HepG2 (cell line): Measurements from ENCODE around the gene NMNAT1. TPM values are rescaled to one million over a fixed set of nuclear protein-coding genes. Genes with fewer than 3 reads are reported as not detected.

ENCODE experiments used
- BORCS8-MEF2B ChIP-seq: sonication (generic); formaldehyde crosslinking; IDR thresholded peaks from 2 replicates; pipeline ENCODE4 v1.8.0; 2022; ENCODE audit warnings: mild to moderate bottlenecking, missing genetic modification reagents
- JDP2 ChIP-seq: sonication (generic); formaldehyde crosslinking; IDR thresholded peaks from 2 replicates; pipeline ENCODE4 v1.8.1; 2022; ENCODE audit warnings: missing genetic modification reagents, borderline replicate concordance
- KLF15 ChIP-seq: sonication (generic); formaldehyde crosslinking; IDR thresholded peaks from 2 replicates; pipeline ENCODE4 v1.8.1; 2023; ENCODE audit warnings: borderline replicate concordance, mild to moderate bottlenecking, inconsistent platforms, missing genetic modification reagents, mixed read lengths
- NR2F6 ChIP-seq, 2 experiments: IDR thresholded peaks; 2 replicates each; pipeline ENCODE4 v1.6.1; 2016; ENCODE audit warnings: antibody characterized with exemption in 1 of 2, mild to moderate bottlenecking in 1 of 2
- SALL1 ChIP-seq: sonication (generic); formaldehyde crosslinking; IDR thresholded peaks from 2 replicates; pipeline ENCODE4 v1.8.0; 2022; ENCODE audit warnings: mild to moderate bottlenecking, missing genetic modification reagents
- SMARCC2 ChIP-seq: fragments of 450-650 bp; IDR thresholded peaks from 2 replicates; pipeline ENCODE4 v1.6.1; 2017; ENCODE audit warnings: antibody characterized with exemption, mild to moderate bottlenecking
- SP5 ChIP-seq: IDR thresholded peaks from 2 replicates; pipeline ENCODE4 v1.6.1; 2016; ENCODE audit warnings: low read depth, borderline replicate concordance
- TCF12 ChIP-seq, 2 experiments: fragments of 450-650 bp in 1 of 2; sonication (generic) in 1 of 2; formaldehyde crosslinking in 1 of 2; IDR thresholded peaks; 2 replicates each; pipeline versions ENCODE4 v1.6.1 to v1.8.0; 2017 to 2022; ENCODE audit warnings: antibody characterized with exemption in 1 of 2, mild to moderate bottlenecking in 1 of 2, missing genetic modification reagents in 1 of 2, moderate library complexity in 1 of 2
- ZFP37 ChIP-seq: sonication (generic); formaldehyde crosslinking; IDR thresholded peaks from 2 replicates; pipeline ENCODE4 v1.4.0; 2020; ENCODE audit warnings: missing genetic modification reagents, borderline replicate concordance
- ZKSCAN8 ChIP-seq: IDR thresholded peaks from 2 replicates; pipeline ENCODE4 v1.6.1; 2016; ENCODE audit warnings: borderline replicate concordance, missing genetic modification reagents, missing compliant biosample characterization
- ZNF337 ChIP-seq: sonication (generic); formaldehyde crosslinking; IDR thresholded peaks from 2 replicates; pipeline ENCODE4 v1.5.1; 2020; ENCODE audit warnings: missing genetic modification reagents, low read depth, mild to moderate bottlenecking, borderline replicate concordance
- ZNF552 ChIP-seq: sonication (generic); formaldehyde crosslinking; IDR thresholded peaks from 2 replicates; pipeline ENCODE4 v1.9.0; 2022; ENCODE audit warnings: missing genetic modification reagents, mild to moderate bottlenecking, borderline replicate concordance
- polyA plus RNA-seq, 8 experiments: library from polyadenylated mRNA; depleted of rRNA in 3 of 8; stranded (reverse) in 7 of 8; unstranded in 1 of 8; fragments of >200 nt; fragmentation: Illumina TruSeq in 4 of 8; extraction: Trizol in 4 of 8; gene quantifications; 2 replicates each; pipeline versions ENCODE4 v1.2.1 to v1.2.3, GENCODE V29; 2011 to 2016; ENCODE audit warnings: low read depth in 4 of 8, missing spikeins in 1 of 8, mixed read lengths in 1 of 8; ENCODE audit not compliant: insufficient read depth in 1 of 8
- total RNA-seq, 5 experiments: library from RNA; depleted of rRNA; stranded (reverse); fragments of >200 nt; fragmentation: Illumina TruSeq; extraction: Trizol; gene quantifications; 2 replicates each; pipeline ENCODE4 v1.2.3, GENCODE V29; 2016; ENCODE audit warnings: low read depth in 1 of 5
- TF ChIP-seq, protein P1 (sequence below): sonication (generic); formaldehyde crosslinking; IDR thresholded peaks from 2 replicates; pipeline ENCODE4 v1.5.0; 2020; ENCODE audit warnings: mild to moderate bottlenecking, missing genetic modification reagents
- TF ChIP-seq, protein P2 (sequence below): sonication (generic); formaldehyde crosslinking; IDR thresholded peaks from 2 replicates; pipeline ENCODE4 v1.8.1; 2023; ENCODE audit warnings: missing genetic modification reagents, inconsistent platforms, borderline replicate concordance
- TF ChIP-seq, protein P3 (sequence below): sonication (generic); formaldehyde crosslinking; IDR thresholded peaks from 2 replicates; pipeline ENCODE4 v1.9.0; 2021; ENCODE audit warnings: missing genetic modification reagents, mild to moderate bottlenecking, borderline replicate concordance
- TF ChIP-seq, protein P4 (sequence below): sonication (generic); formaldehyde crosslinking; IDR thresholded peaks from 2 replicates; pipeline ENCODE4 v1.5.1; 2020; ENCODE audit warnings: mild to moderate bottlenecking, moderate library complexity, missing genetic modification reagents
- TF ChIP-seq, protein P5 (sequence below): sonication (generic); formaldehyde crosslinking; IDR thresholded peaks from 2 replicates; pipeline ENCODE4 v1.4.0; 2020; ENCODE audit warnings: missing genetic modification reagents

NMNAT1 gene
- total and polyA plus RNA-seq, 2 of the 13 experiments (the other 11 are each of a cell fraction or from before 2014, with no cell fraction given) = 5.6 to 12.2 TPM

DNA sequence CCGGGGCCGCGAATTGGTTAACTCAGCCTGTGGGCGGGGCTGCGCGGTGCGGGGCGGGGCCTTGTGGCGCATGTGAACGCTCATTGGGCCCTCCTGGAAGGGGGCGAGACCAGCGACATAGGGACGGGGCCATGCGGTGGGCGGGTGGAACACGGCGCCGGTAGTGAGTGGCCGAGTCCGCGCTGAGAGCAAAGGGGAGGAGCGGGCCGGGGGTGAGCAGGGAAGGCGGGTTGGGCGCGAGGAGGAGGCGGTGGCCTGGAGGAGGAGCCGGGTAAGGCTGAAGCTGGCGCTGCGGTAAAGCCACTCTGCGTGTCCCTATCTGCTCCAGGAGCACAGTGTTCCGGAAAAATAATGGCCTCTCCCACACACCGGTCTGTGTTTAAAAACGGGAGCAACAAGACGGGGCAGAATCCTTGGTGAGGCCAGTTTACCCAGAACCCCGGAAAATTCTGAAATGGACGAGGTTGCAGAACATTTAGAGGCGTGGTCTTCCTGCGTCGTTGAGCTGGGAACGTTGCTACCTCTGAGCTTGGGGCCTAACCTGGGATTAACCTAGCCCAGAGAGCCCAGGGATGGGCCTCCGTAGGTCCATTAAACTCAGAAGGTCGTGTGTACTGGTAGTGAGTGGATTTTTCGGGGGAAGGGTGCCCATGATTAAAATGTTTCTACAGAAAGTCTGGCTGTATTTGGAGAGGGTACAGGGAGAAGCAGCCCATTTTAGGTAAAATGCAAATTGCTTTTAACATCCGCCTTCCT, 32.7 kb upstream of the NMNAT1 start (continued):
- TF ChIP-seq, protein P1, sequence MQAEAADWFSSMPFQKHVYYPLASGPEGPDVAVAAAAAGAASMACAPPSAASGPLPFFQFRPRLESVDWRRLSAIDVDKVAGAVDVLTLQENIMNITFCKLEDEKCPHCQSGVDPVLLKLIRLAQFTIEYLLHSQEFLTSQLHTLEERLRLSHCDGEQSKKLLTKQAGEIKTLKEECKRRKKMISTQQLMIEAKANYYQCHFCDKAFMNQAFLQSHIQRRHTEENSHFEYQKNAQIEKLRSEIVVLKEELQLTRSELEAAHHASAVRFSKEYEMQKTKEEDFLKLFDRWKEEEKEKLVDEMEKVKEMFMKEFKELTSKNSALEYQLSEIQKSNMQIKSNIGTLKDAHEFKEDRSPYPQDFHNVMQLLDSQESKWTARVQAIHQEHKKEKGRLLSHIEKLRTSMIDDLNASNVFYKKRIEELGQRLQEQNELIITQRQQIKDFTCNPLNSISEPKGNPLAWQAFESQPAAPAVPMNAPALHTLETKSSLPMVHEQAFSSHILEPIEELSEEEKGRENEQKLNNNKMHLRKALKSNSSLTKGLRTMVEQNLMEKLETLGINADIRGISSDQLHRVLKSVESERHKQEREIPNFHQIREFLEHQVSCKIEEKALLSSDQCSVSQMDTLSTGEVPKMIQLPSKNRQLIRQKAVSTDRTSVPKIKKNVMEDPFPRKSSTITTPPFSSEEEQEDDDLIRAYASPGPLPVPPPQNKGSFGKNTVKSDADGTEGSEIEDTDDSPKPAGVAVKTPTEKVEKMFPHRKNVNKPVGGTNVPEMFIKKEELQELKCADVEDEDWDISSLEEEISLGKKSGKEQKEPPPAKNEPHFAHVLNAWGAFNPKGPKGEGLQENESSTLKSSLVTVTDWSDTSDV (CRISPR knock-in tag) = no peak
- TF ChIP-seq BORCS8-MEF2B (CRISPR knock-in tag) (no peak), NR2F6 (IDR thresholded peaks at IDR 0.05) (0 out of 2 replicates have a peak, but pooled peaks have one; percentile 8), NR2F6 (CRISPR knock-in tag; IDR thresholded peaks at IDR 0.05) (no peak; the same call in 1 of the 2 replicates), ZNF552 (CRISPR knock-in tag) (no peak), ZFP37 (CRISPR knock-in tag) (0 out of 2 replicates have a peak, but pooled peaks have one; percentile 28), JDP2 (no peak), KLF15 (no peak), SALL1 (CRISPR knock-in tag) (peak; percentile 70), ZNF337 (CRISPR knock-in tag) (no peak), TCF12 (IDR thresholded peaks at IDR 0.05) (no peak), TCF12 (CRISPR knock-in tag; IDR thresholded peaks at IDR 0.05) (peak; percentile 59; the same call in 1 of the 2 replicates), SMARCC2 (no peak), SP5 (CRISPR knock-in tag) (peak; percentile 68), ZKSCAN8 (CRISPR knock-in tag) (no peak)
- TF ChIP-seq, protein P2, sequence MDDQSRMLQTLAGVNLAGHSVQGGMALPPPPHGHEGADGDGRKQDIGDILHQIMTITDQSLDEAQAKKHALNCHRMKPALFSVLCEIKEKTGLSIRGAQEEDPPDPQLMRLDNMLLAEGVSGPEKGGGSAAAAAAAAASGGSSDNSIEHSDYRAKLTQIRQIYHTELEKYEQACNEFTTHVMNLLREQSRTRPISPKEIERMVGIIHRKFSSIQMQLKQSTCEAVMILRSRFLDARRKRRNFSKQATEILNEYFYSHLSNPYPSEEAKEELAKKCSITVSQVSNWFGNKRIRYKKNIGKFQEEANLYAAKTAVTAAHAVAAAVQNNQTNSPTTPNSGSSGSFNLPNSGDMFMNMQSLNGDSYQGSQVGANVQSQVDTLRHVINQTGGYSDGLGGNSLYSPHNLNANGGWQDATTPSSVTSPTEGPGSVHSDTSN (CRISPR knock-in tag) = peak; percentile 82; the same call in 1 of the 2 replicates
- TF ChIP-seq, protein P3, sequence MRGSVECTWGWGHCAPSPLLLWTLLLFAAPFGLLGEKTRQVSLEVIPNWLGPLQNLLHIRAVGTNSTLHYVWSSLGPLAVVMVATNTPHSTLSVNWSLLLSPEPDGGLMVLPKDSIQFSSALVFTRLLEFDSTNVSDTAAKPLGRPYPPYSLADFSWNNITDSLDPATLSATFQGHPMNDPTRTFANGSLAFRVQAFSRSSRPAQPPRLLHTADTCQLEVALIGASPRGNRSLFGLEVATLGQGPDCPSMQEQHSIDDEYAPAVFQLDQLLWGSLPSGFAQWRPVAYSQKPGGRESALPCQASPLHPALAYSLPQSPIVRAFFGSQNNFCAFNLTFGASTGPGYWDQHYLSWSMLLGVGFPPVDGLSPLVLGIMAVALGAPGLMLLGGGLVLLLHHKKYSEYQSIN (CRISPR knock-in tag) = no peak
- TF ChIP-seq, protein P4, sequence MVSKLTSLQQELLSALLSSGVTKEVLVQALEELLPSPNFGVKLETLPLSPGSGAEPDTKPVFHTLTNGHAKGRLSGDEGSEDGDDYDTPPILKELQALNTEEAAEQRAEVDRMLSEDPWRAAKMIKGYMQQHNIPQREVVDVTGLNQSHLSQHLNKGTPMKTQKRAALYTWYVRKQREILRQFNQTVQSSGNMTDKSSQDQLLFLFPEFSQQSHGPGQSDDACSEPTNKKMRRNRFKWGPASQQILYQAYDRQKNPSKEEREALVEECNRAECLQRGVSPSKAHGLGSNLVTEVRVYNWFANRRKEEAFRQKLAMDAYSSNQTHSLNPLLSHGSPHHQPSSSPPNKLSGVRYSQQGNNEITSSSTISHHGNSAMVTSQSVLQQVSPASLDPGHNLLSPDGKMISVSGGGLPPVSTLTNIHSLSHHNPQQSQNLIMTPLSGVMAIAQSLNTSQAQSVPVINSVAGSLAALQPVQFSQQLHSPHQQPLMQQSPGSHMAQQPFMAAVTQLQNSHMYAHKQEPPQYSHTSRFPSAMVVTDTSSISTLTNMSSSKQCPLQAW = 0 out of 2 replicates have a peak, but pooled peaks have one; percentile 16
- TF ChIP-seq, protein P5, sequence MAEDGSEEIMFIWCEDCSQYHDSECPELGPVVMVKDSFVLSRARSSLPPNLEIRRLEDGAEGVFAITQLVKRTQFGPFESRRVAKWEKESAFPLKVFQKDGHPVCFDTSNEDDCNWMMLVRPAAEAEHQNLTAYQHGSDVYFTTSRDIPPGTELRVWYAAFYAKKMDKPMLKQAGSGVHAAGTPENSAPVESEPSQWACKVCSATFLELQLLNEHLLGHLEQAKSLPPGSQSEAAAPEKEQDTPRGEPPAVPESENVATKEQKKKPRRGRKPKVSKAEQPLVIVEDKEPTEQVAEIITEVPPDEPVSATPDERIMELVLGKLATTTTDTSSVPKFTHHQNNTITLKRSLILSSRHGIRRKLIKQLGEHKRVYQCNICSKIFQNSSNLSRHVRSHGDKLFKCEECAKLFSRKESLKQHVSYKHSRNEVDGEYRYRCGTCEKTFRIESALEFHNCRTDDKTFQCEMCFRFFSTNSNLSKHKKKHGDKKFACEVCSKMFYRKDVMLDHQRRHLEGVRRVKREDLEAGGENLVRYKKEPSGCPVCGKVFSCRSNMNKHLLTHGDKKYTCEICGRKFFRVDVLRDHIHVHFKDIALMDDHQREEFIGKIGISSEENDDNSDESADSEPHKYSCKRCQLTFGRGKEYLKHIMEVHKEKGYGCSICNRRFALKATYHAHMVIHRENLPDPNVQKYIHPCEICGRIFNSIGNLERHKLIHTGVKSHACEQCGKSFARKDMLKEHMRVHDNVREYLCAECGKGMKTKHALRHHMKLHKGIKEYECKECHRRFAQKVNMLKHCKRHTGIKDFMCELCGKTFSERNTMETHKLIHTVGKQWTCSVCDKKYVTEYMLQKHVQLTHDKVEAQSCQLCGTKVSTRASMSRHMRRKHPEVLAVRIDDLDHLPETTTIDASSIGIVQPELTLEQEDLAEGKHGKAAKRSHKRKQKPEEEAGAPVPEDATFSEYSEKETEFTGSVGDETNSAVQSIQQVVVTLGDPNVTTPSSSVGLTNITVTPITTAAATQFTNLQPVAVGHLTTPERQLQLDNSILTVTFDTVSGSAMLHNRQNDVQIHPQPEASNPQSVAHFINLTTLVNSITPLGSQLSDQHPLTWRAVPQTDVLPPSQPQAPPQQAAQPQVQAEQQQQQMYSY (CRISPR knock-in tag) = 0 out of 2 replicates have a peak, but pooled peaks have one; percentile 13
